ENCODE measurements around the gene IL17RD. TPM values are rescaled to one million over a fixed set of nuclear protein-coding genes. Genes with fewer than 3 reads are reported as not detected.

Gene IL17RD
- polyA plus RNA-seq, 2 of the 4 experiments (the other 2 are of a cell fraction): 0.89 to 1.4 TPM

Other genes starting within 250 kb of the IL17RD start
- 0.17 and 0.32 TPM in 2 replicates for gene SPATA12, start 104.7 kb downstream of the IL17RD start, polyA plus RNA-seq (2011; rRNA removed)
- 0.18 to 0.24 TPM (median 0.18 TPM) in 3 replicates for gene SPATA12, start 104.7 kb downstream of the IL17RD start, polyA plus RNA-seq (2017; fragmentation: RNase III; extraction: RNeasy Plus Mini Kit Qiagen cat#74134 plus additional on column Dnase treatment)
- gene HESX1, start 34.6 kb upstream of the IL17RD start, polyA plus RNA-seq (2011; rRNA removed): 0.87 and 1.5 TPM in 2 replicates
- gene HESX1, start 34.6 kb upstream of the IL17RD start, polyA plus RNA-seq (2017; fragmentation: RNase III; extraction: RNeasy Plus Mini Kit Qiagen cat#74134 plus additional on column Dnase treatment): 0.16 to 0.35 TPM (median 0.29 TPM) in 3 replicates
- 25.9 and 30.3 TPM in 2 replicates for gene APPL1, start 62.4 kb upstream of the IL17RD start, polyA plus RNA-seq (2011; rRNA removed)
- gene APPL1, start 62.4 kb upstream of the IL17RD start, polyA plus RNA-seq (2017; fragmentation: RNase III; extraction: RNeasy Plus Mini Kit Qiagen cat#74134 plus additional on column Dnase treatment): 14.0 to 14.3 TPM (median 14.2 TPM) in 3 replicates
- gene ASB14, start 127.3 kb upstream of the IL17RD start, polyA plus RNA-seq (2011; rRNA removed): not detected in 2 replicates
- 0.03 TPM in 1 of 3 replicates, not detected in the others for gene ASB14, start 127.3 kb upstream of the IL17RD start, polyA plus RNA-seq (2017; fragmentation: RNase III; extraction: RNeasy Plus Mini Kit Qiagen cat#74134 plus additional on column Dnase treatment)